CD4-positive, alpha-beta T cell (primary cell): ENCODE data around the gene TEKT5. TPM values are rescaled to one million over a fixed set of nuclear protein-coding genes. Genes with fewer than 3 reads are reported as not detected.

Experiments
- ATAC-seq: fragments of 200-7000 bp; cut with Tn5 transposase; one replicate; pipeline ENCODE4 v1.10.0; 2022; ENCODE audit warnings: mild to moderate bottlenecking; ENCODE audit not compliant: poor library complexity
- CTCF ChIA-PET: fragments of 350-600 bp; sonication (Branson Sonifier 250); formaldehyde crosslinking; loops from one replicate; lab custom pipeline; 2021; ENCODE audit warnings: antibody characterized with exemption, inconsistent platforms; lab: Charles Lee
- POLR2A ChIA-PET: fragments of 350-600 bp; sonication (Branson Sonifier 250); formaldehyde crosslinking; loops from one replicate; lab custom pipeline; 2021; ENCODE audit warnings: antibody characterized with exemption, inconsistent platforms; lab: Charles Lee
- DNase-seq, 14 experiments: peaks; one replicate each; pipeline ENCODE4 v3.0.0-alpha.2; 2013 to 2020; ENCODE audit warnings: mixed read lengths in 2 of 14
- H3K27ac ChIP-seq, 2 donors: one replicate each; pipeline versions ENCODE4 v1.5.1 to v1.7.0; 2013; ENCODE audit warnings: low read length in 2 of 2, low read depth in 1 of 2, mild to moderate bottlenecking in 1 of 2
- H3K27me3 ChIP-seq, 2 experiments: 1 replicate in 1 of 2; 2 replicates in 1 of 2; pipeline versions ENCODE4 v1.6.1 to v1.7.0; 2013; ENCODE audit warnings: low read length in 2 of 2, control low read depth in 1 of 2, mild to moderate bottlenecking in 1 of 2, moderate library complexity in 1 of 2; ENCODE audit not compliant: insufficient read depth in 2 of 2, control insufficient read depth in 1 of 2
- H3K36me3 ChIP-seq: one replicate; pipeline ENCODE4 v1.6.1; 2013; ENCODE audit warnings: low read length, control low read depth; ENCODE audit not compliant: insufficient read depth
- H3K4me1 ChIP-seq: one replicate; pipeline ENCODE4 v1.6.1; 2013; ENCODE audit warnings: low read length, control low read depth; ENCODE audit not compliant: insufficient read depth
- H3K4me3 ChIP-seq: one replicate; pipeline ENCODE4 v1.5.1; 2013; ENCODE audit warnings: mild to moderate bottlenecking, low read length, moderate library complexity
- H3K9me3 ChIP-seq, 2 experiments: 1 replicate in 1 of 2; 2 replicates in 1 of 2; pipeline versions ENCODE4 v1.6.1 to v1.7.0; 2013; ENCODE audit warnings: low read length in 2 of 2, mild to moderate bottlenecking in 2 of 2, control low read depth in 1 of 2, moderate library complexity in 1 of 2; ENCODE audit not compliant: control insufficient read depth in 1 of 2, insufficient read depth in 1 of 2
- H3K27ac Mint-ChIP-seq: one replicate; pipeline ENCODE4 v1.8.0; 2020; ENCODE audit warnings: mixed read lengths
- H3K27me3 Mint-ChIP-seq: one replicate; pipeline ENCODE4 v1.8.0; 2021; ENCODE audit warnings: mixed read lengths
- H3K36me3 Mint-ChIP-seq: one replicate; pipeline ENCODE4 v1.8.0; 2021; ENCODE audit warnings: low read depth, mixed read lengths
- H3K4me1 Mint-ChIP-seq: one replicate; pipeline ENCODE4 v1.8.0; 2021; ENCODE audit warnings: low read depth, mixed read lengths
- H3K4me3 Mint-ChIP-seq: one replicate; pipeline ENCODE4 v1.8.0; 2020; ENCODE audit warnings: mild to moderate bottlenecking, mixed read lengths
- H3K9me3 Mint-ChIP-seq: one replicate; pipeline ENCODE4 v1.8.0; 2020; ENCODE audit warnings: mixed read lengths
- CTCF ChIP-seq: fragments of 200-600 bp; IDR thresholded peaks from one replicate; pipeline ENCODE4 v1.8.0; 2022; ENCODE audit warnings: antibody characterized with exemption, mild to moderate bottlenecking
- intact Hi-C, 2 experiments: fragments of 100-400 bp; cut with DNase I in 1 of 2; cut with micrococcal nuclease in 1 of 2; formaldehyde crosslinking; loops; one replicate each; pipeline versions ENCODE4 v1.15.1 to v1.9.0; 2023 to 2025; cut with DNase I, micrococcal nuclease
- total RNA-seq, 174 experiments: library from RNA in 2 of 174; stranded (reverse) in 2 of 174; gene quantifications; one replicate each; pipeline ENCODE4 v1.2.3 and lab custom pipeline; 2021 to 2026

Gene TEKT5
- total RNA-seq, 2 experiments from 2014 or later, result not detected

GRCh38 chr16:10646228-10646580 is 48.5 kb downstream of the TEKT5 start:
- no peaks in the 10 kb centered on the region for H3K4me1 Mint-ChIP-seq
- no peaks in the 10 kb centered on the region for H3K4me1 ChIP-seq
- no peak for ATAC-seq
- peaks cover 9% of the 10 kb centered on the region for H3K27me3 Mint-ChIP-seq
- H3K27ac ChIP-seq, result no peak overlapping the region
- TF ChIP-seq CTCF, result no peak
- no peak overlapping the region for H3K27ac Mint-ChIP-seq
- H3K4me3 Mint-ChIP-seq, result no peak overlapping the region
- H3K9me3 ChIP-seq, result peaks cover 0 to 5% of the 10 kb centered on the region in 2 experiments
- ChIA-PET CTCF (no interaction called here), POLR2A (no interaction called here)
- intact Hi-C loops, result no loop called here
- no peak overlapping the region for H3K4me3 ChIP-seq
- DNase-seq, result no peak
- H3K27me3 ChIP-seq, result peaks cover 0 to 5% of the 10 kb centered on the region in 2 experiments
- H3K36me3 Mint-ChIP-seq, result no peaks in the 10 kb centered on the region
- H3K36me3 ChIP-seq, result no peaks in the 10 kb centered on the region
- no peaks in the 10 kb centered on the region for H3K9me3 Mint-ChIP-seq

- peaks cover 9% of the 10 kb centered on the region for H3K27me3 Mint-ChIP-seq
- H3K9me3 Mint-ChIP-seq, result no peaks in the 10 kb centered on the region
- intact Hi-C loops, result no loop called here
- Histone ChIP-seq H3K27me3 (peaks cover 0 to 7% of the 10 kb centered on the region in 2 experiments), H3K27ac (no peak overlapping the region), H3K36me3 (no peaks in the 10 kb centered on the region), H3K4me3 (no peak overlapping the region), H3K9me3 (peaks cover 0 to 7% of the 10 kb centered on the region in 2 experiments), H3K4me1 (no peaks in the 10 kb centered on the region)
- POLR2A ChIA-PET, result no interaction called here
- no peak for TF ChIP-seq CTCF
- no peaks in the 10 kb centered on the region for H3K4me1 Mint-ChIP-seq
- no peak overlapping the region for H3K27ac Mint-ChIP-seq
- H3K4me3 Mint-ChIP-seq, result no peak overlapping the region
- CTCF ChIA-PET, result no interaction called here
- DNase-seq, result no peak
- no peaks in the 10 kb centered on the region for H3K36me3 Mint-ChIP-seq
- no peak for ATAC-seq
Observed at GRCh38 chr16:10644092-10644491, 50.6 kb downstream of the TEKT5 start.

GRCh38 chr16:10642964-10643363 is 51.8 kb downstream of the TEKT5 start:
- peaks cover 3% of the 10 kb centered on the region for H3K9me3 Mint-ChIP-seq
- H3K27me3 Mint-ChIP-seq, result peaks cover 9% of the 10 kb centered on the region
- H3K4me3 Mint-ChIP-seq, result no peak overlapping the region
- intact Hi-C loops, result no loop called here
- no peak for TF ChIP-seq CTCF
- Histone ChIP-seq H3K36me3 (no peaks in the 10 kb centered on the region), H3K4me3 (no peak overlapping the region), H3K4me1 (no peaks in the 10 kb centered on the region), H3K9me3 (peaks cover 0 to 7% of the 10 kb centered on the region in 2 experiments), H3K27me3 (peaks cover 0 to 7% of the 10 kb centered on the region in 2 experiments), H3K27ac (no peak overlapping the region)
- ATAC-seq (no peak), DNase-seq (no peak)
- H3K27ac Mint-ChIP-seq, result no peak overlapping the region
- no peaks in the 10 kb centered on the region for H3K4me1 Mint-ChIP-seq
- H3K36me3 Mint-ChIP-seq, result no peaks in the 10 kb centered on the region
- ChIA-PET CTCF (interaction anchor here (0.5 kb wide), 1 partner anchor 110 kb away, joined by 3 read pairs; no protein-coding TSS in a partner anchor), POLR2A (no interaction called here)
